T-helper 17 cell (primary cell): ENCODE results near the gene INSR. TPM values are rescaled to one million over a fixed set of nuclear protein-coding genes. Genes with fewer than 3 reads are reported as not detected.

Experiments
- ATAC-seq: fragments of 150-1000 bp; cut with Tn5 transposase; 2 replicates; pipeline ENCODE4 v1.10.0; 2021; ENCODE audit warnings: mild to moderate bottlenecking, moderate library complexity
- DNase-seq, 3 donors: peaks; one replicate each; pipeline versions ENCODE4 v3.0.0 to v3.0.0-alpha.2; 2020 to 2021
- H3K9me3 ChIP-seq: one replicate; pipeline ENCODE4 v1.7.0; 2013; ENCODE audit warnings: low read length, mild to moderate bottlenecking; ENCODE audit not compliant: control insufficient read depth, poor library complexity, severe bottlenecking
- H3K27ac Mint-ChIP-seq: one replicate; pipeline ENCODE4 v1.8.0; 2022; ENCODE audit warnings: mild to moderate bottlenecking, moderate library complexity, mixed read lengths
- H3K27me3 Mint-ChIP-seq: one replicate; pipeline ENCODE4 v1.8.0; 2022; ENCODE audit warnings: mixed read lengths
- H3K36me3 Mint-ChIP-seq: one replicate; pipeline ENCODE4 v1.8.0; 2022; ENCODE audit warnings: low read depth, mixed read lengths
- H3K4me1 Mint-ChIP-seq: one replicate; pipeline ENCODE4 v1.8.0; 2022; ENCODE audit warnings: mild to moderate bottlenecking, mixed read lengths
- H3K4me3 Mint-ChIP-seq: one replicate; pipeline ENCODE4 v1.8.0; 2022; ENCODE audit warnings: mild to moderate bottlenecking, moderate library complexity, mixed read lengths
- total RNA-seq, 4 donors: library from RNA in 2 of 4; stranded (reverse) in 2 of 4; gene quantifications; one replicate each; pipeline ENCODE4 v1.2.3 and lab custom pipeline; 2022 to 2026

INSR gene
- total RNA-seq, 2 donors from 2014 or later, result 0.76 to 3.5 TPM

DNA sequence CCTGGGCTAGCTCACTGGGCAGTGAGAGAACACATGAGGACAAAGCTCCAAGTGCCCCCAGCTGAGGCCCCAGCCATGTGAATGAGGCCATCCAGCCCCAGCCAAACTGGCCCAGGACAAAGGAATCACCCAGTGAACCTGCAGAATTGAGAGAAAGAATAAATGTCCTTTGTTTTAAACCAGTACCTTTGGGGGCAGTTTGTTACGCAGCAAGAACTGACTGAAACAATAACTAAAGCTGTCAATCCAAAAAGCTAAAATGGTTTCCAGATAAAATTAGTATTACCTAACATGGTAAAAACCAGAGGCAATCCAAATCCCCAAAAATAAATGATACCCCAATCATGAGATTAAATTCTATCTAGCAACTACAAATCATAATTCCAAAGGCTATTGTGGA lies 155.1 kb downstream of the INSR start:
- ATAC-seq (no peak), DNase-seq (no peak)
- Mint-ChIP-seq H3K4me1 (no peaks in the 10 kb centered on the region), H3K4me3 (no peak overlapping the region), H3K27ac (no peak overlapping the region), H3K36me3 (no peaks in the 10 kb centered on the region), H3K27me3 (no peaks in the 10 kb centered on the region)
- no peaks in the 10 kb centered on the region for H3K9me3 ChIP-seq

DNA sequence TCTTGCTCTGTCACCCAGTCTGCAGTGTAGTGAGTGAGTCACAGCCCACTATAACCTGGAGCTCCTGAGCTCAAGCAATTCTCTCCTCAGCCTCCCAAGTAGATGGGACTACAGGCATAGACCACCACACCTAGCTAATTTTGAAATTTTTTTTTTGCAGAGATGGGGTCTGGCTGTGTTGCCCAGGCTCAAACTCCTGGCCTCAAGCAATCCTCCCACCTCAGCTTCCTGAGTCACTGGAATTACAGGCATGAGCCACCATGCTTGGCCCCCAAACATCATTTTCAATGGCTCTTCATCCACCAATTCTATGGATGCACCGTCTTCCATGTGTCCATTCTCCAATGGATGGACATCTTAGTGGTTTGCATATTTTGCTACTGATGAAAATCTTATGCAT lies 155.8 kb downstream of the INSR start:
- no peaks in the 10 kb centered on the region for H3K9me3 ChIP-seq
- H3K36me3 Mint-ChIP-seq, result no peaks in the 10 kb centered on the region
- H3K27me3 Mint-ChIP-seq, result no peaks in the 10 kb centered on the region
- H3K4me1 Mint-ChIP-seq, result no peaks in the 10 kb centered on the region
- no peak overlapping the region for H3K4me3 Mint-ChIP-seq
- DNase-seq (no peak), ATAC-seq (no peak)
- no peak overlapping the region for H3K27ac Mint-ChIP-seq

DNA sequence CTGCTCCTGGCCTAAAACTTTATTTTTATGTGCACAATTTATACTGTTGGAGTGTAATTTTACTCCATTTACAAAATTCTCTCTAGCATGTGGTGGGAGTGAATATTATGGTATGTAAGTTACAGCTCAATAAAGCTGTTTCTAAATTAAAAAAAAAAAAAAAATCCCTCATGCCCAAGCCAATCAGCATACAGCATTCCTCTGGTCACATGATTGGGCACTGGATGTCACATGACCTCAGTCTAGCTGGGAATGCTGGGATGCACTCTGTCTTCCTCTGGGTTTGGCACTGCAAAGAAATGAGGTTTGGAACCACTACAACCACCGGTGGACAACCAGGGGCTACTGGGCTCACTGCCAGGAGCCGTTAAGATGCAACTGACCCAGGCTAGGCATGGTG lies 157.1 kb downstream of the INSR start:
- no peak for ATAC-seq
- Mint-ChIP-seq H3K4me1 (no peaks in the 10 kb centered on the region), H3K27ac (no peak overlapping the region), H3K4me3 (no peak overlapping the region), H3K36me3 (no peaks in the 10 kb centered on the region), H3K27me3 (no peaks in the 10 kb centered on the region)
- H3K9me3 ChIP-seq, result no peaks in the 10 kb centered on the region
- DNase-seq, result no peak

DNA sequence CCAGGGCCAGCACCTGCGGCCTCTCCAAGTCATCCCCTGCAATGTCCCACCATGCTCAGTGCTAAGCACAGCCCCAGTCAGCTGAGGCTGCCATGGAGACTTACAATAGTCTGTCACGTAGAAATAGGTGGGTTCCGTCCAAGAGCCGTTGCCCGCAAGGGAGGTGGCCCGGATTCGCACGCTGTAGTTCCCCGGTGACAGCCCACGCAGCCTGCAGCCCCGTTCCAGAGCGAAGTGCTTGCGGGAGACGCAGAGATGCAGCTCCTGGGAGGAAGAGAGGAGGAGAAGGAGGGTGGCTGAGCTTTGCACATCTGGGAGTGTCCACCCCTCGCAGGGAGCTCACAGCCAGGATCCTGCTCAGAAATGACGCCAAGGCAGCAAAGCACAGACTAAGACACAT lies 162.2 kb downstream of the INSR start:
- no peak for ATAC-seq
- H3K4me3 Mint-ChIP-seq, result no peak overlapping the region
- DNase-seq, result no peak
- no peak overlapping the region for H3K27ac Mint-ChIP-seq
- no peaks in the 10 kb centered on the region for H3K36me3 Mint-ChIP-seq
- no peaks in the 10 kb centered on the region for H3K4me1 Mint-ChIP-seq
- no peaks in the 10 kb centered on the region for H3K9me3 ChIP-seq
- no peaks in the 10 kb centered on the region for H3K27me3 Mint-ChIP-seq

DNA sequence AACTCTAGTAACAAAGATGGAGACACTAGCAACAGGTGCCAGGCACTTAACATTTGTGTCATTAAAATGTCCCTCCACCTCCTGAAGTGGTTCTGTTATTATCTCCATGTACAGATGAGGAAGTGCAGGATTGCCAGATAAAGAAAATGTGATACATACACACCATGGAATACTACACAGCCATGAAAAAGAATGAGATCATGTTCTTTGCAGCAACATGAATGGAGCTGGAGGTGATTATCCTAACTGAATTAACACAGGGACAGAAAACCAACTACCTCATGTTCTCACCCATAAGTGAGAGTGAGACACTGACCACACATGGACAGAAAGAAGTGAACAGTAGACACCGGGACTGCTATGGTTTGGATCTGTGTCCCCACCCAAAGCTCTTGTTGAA lies 164.2 kb downstream of the INSR start:
- Mint-ChIP-seq H3K4me1 (no peaks in the 10 kb centered on the region), H3K27ac (no peak overlapping the region), H3K27me3 (no peaks in the 10 kb centered on the region), H3K36me3 (no peaks in the 10 kb centered on the region), H3K4me3 (no peak overlapping the region)
- DNase-seq (no peak), ATAC-seq (no peak)
- H3K9me3 ChIP-seq, result no peaks in the 10 kb centered on the region

DNA sequence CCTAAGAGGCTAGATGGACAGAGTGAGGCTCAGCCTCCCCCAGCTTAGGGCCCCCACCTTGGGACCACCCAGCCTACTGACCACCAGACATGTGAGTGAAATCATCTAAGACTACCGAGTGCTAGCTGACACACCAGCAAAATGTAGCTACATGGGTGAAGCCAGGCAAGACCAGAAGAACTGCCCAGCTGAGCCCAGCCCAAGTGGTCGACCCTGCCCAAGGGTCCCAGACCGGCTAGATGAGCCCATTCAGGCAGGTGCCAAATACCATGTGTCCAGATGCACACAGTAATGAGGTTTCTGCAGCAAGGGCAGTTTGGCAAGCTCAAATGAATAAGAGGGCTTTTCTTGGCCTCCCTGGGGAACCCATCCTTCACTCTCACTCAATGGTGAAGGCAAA lies 168.1 kb downstream of the INSR start:
- no peak overlapping the region for H3K27ac Mint-ChIP-seq
- peaks cover 2% of the 10 kb centered on the region for H3K36me3 Mint-ChIP-seq
- H3K4me1 Mint-ChIP-seq, result no peaks in the 10 kb centered on the region
- ATAC-seq (no peak), DNase-seq (no peak)
- H3K27me3 Mint-ChIP-seq, result no peaks in the 10 kb centered on the region
- no peak overlapping the region for H3K4me3 Mint-ChIP-seq
- no peaks in the 10 kb centered on the region for H3K9me3 ChIP-seq

DNA sequence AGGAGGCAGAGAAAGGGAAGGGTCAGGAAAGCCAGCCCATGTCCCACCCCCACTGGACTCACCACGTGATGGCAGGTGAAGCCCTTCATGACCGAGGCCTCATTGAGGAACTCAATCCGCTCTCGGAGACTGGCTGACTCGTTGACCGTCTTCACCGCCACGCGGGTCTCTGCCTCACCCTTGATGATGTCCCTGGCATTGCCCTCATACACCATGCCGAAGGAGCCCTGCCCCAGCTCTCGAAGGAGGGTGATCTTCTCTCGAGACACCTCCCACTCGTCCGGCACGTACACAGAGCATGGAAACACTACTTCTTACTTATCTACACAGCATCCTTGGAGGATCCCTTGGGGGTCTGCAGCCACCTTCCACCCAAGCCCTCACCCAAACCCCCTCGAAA lies 169.0 kb downstream of the INSR start:
- DNase-seq (no peak), ATAC-seq (no peak)
- no peak overlapping the region for H3K27ac Mint-ChIP-seq
- H3K4me3 Mint-ChIP-seq, result no peak overlapping the region
- H3K4me1 Mint-ChIP-seq, result no peaks in the 10 kb centered on the region
- H3K27me3 Mint-ChIP-seq, result no peaks in the 10 kb centered on the region
- H3K9me3 ChIP-seq, result no peaks in the 10 kb centered on the region
- peaks cover 2% of the 10 kb centered on the region for H3K36me3 Mint-ChIP-seq

DNA sequence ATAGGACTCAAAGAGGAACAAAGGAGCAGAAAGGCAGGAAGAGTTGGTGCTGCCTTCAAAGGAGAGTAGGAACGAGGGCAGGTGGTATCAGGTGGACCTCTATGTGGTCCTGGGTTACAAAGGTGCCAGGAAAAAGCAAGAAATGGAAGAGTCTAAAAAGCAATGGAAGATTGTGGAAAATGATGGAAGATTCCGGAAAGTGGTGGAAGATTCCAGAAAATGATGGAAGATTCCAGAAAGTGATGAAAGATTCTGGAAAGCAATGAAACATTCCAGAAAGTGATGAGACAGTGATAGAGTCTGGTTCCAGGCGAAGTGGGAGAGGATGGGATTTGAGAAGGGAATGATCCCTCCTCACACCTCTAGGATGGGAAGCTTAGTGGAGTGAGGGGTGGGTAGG lies 169.4 kb downstream of the INSR start:
- Mint-ChIP-seq H3K36me3 (peaks cover 2% of the 10 kb centered on the region), H3K4me3 (no peak overlapping the region), H3K4me1 (no peaks in the 10 kb centered on the region), H3K27me3 (no peaks in the 10 kb centered on the region), H3K27ac (no peak overlapping the region)
- no peaks in the 10 kb centered on the region for H3K9me3 ChIP-seq
- DNase-seq (no peak), ATAC-seq (no peak)

DNA sequence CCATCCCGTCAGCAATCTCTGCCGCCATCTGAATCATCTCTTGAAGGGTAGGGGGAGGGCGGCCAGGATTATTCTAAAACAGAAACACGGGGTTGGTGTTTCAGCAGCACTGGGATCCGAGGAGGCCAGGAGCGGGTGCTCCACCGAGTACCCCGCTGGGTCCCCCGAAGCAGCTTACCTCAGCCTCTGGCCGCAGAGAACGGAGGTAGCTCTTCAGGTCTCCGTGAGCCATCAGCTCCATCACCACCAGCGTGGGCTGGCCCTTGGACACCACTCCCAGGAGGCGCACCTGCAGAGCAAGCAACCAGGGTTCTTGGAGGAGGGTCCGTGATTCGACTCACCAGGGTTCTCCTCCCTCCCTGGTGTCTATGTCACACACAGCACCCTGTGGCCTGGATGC lies 171.5 kb downstream of the INSR start:
- no peaks in the 10 kb centered on the region for H3K4me1 Mint-ChIP-seq
- ATAC-seq (no peak), DNase-seq (no peak)
- no peak overlapping the region for H3K4me3 Mint-ChIP-seq
- H3K27ac Mint-ChIP-seq, result no peak overlapping the region
- H3K9me3 ChIP-seq, result no peaks in the 10 kb centered on the region
- no peaks in the 10 kb centered on the region for H3K27me3 Mint-ChIP-seq
- peaks cover 4% of the 10 kb centered on the region for H3K36me3 Mint-ChIP-seq

DNA sequence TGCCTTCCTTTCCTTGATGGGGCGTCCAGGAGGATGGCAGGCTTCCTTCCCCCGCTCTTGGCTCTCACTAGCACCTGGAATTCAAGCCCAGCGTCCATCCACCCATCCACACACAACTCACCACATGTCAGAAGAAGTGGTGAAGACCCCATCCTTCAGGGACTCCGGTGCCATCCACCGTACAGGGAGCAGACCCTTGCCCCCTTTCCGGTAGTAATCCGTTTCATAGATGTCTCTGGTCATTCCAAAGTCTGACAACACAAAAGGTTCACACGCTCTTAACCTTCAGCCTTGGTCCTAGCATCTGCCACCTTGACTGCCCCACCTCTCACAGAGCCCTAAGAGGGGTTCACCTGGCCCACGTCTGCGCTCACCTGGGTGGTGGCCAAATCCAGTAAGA lies 173.7 kb downstream of the INSR start:
- DNase-seq (no peak), ATAC-seq (no peak)

DNA sequence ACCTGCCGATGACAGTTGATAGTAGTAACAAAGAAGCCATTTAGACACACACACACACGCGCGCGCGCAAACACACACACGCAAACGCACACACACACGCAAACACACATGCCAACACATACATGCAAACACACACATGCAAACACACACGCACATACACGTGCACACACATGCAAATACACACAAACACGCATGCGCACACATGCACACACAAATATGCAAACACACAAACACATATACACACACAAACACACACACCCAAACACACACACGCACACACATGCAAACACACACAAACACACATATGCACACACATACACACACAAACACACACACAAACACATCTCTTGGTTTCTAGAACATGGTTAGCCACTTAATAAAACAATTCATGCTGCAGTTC lies 174.6 kb downstream of the INSR start:
- peaks cover 3% of the 10 kb centered on the region for H3K4me1 Mint-ChIP-seq
- no peak overlapping the region for H3K27ac Mint-ChIP-seq
- H3K36me3 Mint-ChIP-seq, result peaks cover 2% of the 10 kb centered on the region
- no peaks in the 10 kb centered on the region for H3K27me3 Mint-ChIP-seq
- ATAC-seq (no peak), DNase-seq (no peak)
- H3K4me3 Mint-ChIP-seq, result no peak overlapping the region
- no peaks in the 10 kb centered on the region for H3K9me3 ChIP-seq

More for the DNA sequence above, 173.7 kb downstream of the INSR start:
- H3K9me3 ChIP-seq, result no peaks in the 10 kb centered on the region
- peak overlapping the region; percentile 19 for H3K27ac Mint-ChIP-seq
- H3K27me3 Mint-ChIP-seq, result no peaks in the 10 kb centered on the region
- H3K4me3 Mint-ChIP-seq, result no peak overlapping the region
- H3K36me3 Mint-ChIP-seq, result peaks cover 4% of the 10 kb centered on the region
- peaks cover 3% of the 10 kb centered on the region for H3K4me1 Mint-ChIP-seq

DNA sequence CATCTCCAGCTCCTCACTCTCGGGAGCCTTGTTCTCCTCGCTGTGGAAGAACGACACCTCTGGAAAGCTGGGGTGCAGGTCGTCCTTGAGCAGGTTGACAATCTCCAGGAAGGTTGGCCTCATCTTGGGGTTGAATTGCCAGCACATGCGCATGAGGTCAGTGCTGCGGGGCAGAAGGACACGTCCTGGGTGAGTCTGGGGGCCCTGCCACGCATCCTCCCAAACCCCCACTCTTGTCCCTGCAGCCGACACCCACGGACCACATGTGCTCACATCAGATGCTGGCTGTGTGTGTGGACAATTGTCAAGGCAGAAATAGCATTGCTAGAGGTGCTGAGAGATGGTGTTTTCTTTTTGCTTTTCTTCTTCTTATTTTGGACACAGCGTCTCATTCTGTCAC lies 177.0 kb downstream of the INSR start:
- H3K4me3 Mint-ChIP-seq, result no peak overlapping the region

DNA sequence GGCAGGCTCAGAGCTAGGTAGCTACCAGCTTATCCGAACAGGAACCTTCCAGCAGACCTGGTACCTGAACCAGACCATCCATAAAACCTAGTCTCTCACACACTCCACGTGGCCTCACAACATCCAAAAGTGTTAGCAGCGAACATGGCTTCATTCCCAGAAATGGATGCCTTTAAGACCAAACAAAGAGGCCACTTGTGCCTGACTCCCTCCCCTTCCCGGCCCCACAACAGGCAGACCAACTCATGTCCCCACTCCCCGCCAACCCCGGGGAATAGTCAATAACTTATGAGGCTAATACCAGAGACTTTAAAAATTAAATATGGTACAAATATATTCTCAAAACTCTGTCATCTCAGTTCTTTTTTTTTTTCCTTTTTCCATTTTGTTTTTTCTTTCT lies 178.5 kb downstream of the INSR start:
- Mint-ChIP-seq H3K27ac (no peak overlapping the region), H3K4me3 (no peak overlapping the region), H3K27me3 (peaks cover 14% of the 10 kb centered on the region), H3K36me3 (peaks cover 2% of the 10 kb centered on the region), H3K4me1 (peaks cover 3% of the 10 kb centered on the region)
- no peak for ATAC-seq
- DNase-seq, result no peak
- H3K9me3 ChIP-seq, result no peaks in the 10 kb centered on the region

More for the DNA sequence above, 177.0 kb downstream of the INSR start:
- DNase-seq (no peak), ATAC-seq (no peak)
- no peaks in the 10 kb centered on the region for H3K9me3 ChIP-seq
- Mint-ChIP-seq H3K4me1 (peaks cover 3% of the 10 kb centered on the region), H3K36me3 (peaks cover 2% of the 10 kb centered on the region), H3K27ac (no peak overlapping the region), H3K27me3 (peaks cover 14% of the 10 kb centered on the region)

DNA sequence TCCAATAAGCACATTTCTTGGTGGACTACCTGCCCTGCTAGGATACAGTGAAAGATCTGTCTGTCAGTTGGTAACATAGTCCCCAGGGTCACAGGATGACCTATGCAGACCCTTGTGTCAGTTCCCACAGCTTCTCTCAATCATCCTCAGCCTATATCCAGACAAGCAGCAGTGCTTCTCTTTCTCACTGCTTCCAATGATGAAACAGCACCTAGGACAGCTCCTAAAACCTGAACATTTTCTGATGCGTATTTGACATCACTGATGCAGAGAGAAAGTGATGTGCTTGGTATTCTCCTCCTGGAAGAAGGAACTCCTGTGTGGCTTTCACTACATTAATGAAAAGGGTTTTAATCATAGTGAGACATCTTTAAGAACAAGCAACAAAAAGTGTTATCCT lies 181.0 kb downstream of the INSR start:
- no peak overlapping the region for H3K27ac Mint-ChIP-seq
- no peak for DNase-seq

DNA sequence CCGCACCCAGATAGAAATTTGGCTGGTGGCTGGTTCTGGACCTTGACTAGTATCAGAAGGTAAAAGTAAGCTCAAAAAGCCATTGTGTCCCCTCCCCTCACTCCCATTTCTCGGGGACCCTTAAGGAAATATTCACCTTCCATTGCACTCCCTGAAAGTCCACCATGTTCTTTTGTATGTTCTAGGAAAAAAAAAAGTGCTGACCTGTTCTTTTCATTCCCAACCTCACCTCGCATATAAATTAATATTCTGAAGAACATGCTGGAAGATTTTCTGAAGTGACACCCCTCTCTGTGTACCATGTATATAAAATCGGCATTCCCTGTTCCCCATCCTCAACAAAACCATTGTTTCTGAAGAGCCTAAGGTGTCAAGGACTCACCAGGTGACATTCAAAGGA lies 181.5 kb downstream of the INSR start:
- no peak overlapping the region for H3K4me3 Mint-ChIP-seq
- H3K27ac Mint-ChIP-seq, result no peak overlapping the region
- peaks cover 3% of the 10 kb centered on the region for H3K4me1 Mint-ChIP-seq
- H3K36me3 Mint-ChIP-seq, result no peaks in the 10 kb centered on the region
- H3K27me3 Mint-ChIP-seq, result peaks cover 14% of the 10 kb centered on the region
- H3K9me3 ChIP-seq, result no peaks in the 10 kb centered on the region
- ATAC-seq, result no peak
- DNase-seq, result no peak

More for the DNA sequence above, 181.0 kb downstream of the INSR start:
- H3K27me3 Mint-ChIP-seq, result peaks cover 14% of the 10 kb centered on the region
- no peak overlapping the region for H3K4me3 Mint-ChIP-seq
- no peak for ATAC-seq
- H3K36me3 Mint-ChIP-seq, result no peaks in the 10 kb centered on the region
- H3K4me1 Mint-ChIP-seq, result peaks cover 3% of the 10 kb centered on the region
- no peaks in the 10 kb centered on the region for H3K9me3 ChIP-seq
